GM04503 (cell line): Measurements from ENCODE around the gene STRN4.
"Not testable (repeated sequence)": the region's sequence is repeated elsewhere in the genome, so short reads cannot be mapped to it uniquely, and the experiment has no call there.

Experiments
- DNase-seq: peaks from one replicate; pipeline ENCODE4 v3.0.0-alpha.2; 2012; ENCODE audit warnings: low read depth

The STRN4 gene

DNA sequence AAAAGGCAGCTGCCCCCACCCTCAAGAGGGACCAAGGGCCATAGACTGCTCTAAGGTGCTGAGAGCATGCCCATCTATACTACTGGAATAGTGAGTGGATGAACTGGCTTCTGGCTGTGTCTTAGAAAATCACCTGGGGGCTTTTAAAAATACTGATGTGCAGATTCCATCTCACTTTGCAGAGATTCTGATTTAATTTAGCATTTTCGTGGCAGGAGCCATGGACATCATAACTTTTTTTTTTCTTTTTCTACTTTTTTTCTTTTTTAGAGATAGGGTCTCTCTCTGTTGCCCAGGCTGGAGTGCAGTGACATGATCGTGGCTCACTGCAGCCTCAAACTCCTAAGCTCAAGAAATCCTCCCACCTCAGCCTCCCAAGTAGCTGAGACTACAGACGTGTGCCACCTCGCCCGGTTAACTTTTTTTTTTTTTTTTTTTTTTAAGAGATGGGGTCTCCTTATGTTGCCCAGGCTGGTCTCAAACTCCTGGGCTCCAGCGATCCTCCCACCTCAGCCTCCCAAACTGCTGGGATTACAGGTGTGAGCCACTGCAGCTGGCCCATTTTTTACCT is 33.4 kb downstream of the STRN4 start:
- DNase-seq, result not testable (repeated sequence)

DNA sequence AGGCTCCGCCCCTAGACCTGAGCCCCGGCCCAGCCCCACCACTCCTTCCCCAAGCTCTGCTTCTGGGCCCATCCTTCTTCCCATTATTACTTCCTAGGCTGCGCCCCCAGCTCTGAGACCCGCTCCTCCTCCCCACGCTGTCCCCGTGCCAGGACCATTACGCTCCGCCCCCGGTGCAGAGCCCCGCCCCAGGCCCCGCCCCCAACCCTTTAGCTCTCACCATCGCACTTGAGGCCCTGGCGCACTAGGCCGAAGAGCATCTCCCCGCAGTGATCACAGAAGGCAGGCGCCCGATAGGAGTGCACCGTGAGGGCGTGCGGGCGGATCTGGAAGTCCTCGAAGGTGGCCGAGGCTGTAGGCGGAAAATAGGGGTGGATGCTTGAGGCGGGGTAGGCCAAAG is 35.6 kb downstream of the STRN4 start:
- no peak for DNase-seq

DNA sequence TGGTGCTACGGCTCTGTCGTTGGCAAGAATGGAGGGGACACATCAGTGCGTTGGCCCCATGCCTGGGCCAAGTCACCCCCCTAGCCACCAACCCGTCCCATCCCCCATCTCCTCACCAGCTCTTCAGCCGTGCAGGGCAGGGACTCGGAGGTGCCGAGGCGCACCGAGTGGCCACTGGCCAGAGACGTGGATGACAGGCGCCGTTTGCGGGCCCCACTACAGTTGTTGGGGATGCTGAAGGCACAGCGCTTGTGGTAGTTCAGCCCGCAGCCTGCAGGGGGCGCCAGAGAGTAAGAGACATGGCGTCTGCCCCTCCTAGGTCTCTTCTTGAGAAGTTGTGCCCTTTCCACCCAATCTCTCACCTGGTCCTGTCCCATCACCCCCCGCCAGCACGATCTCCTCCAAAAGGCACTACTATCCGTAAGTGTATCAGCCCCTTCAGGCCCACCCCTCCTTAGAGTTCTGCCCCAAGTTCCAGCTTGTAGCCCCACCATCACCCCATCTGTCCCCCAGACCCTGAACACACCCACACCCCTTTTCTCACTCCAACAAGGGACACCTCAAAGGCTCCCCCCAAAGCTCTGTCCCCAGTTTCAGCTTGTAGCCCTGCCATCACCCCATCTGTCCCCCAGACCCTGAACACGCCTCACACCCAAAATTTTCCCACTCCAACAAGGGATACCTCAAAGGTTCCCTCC is 41.7 kb downstream of the STRN4 start:
- no peak for DNase-seq

DNA sequence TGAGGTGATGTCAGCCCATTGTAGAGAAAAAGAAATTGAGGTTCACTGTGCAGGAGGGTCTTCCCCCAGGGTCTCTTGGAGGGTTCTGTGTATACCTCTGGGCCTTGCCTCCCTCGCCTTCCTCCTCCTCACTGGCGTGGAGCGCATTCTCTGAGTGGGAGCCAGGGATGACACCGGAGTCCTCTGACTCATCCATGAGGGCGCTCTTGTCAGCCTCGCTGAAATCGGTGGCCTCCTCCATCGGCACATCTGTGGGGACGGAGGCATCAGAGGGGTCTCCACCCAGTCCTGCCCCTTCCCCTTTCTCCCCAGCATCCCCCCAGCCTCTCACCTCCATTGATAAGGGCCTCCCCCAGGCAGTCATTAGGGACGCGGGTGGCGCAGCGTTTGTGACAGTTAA is 45.5 kb downstream of the STRN4 start:
- DNase-seq, result no peak

DNA sequence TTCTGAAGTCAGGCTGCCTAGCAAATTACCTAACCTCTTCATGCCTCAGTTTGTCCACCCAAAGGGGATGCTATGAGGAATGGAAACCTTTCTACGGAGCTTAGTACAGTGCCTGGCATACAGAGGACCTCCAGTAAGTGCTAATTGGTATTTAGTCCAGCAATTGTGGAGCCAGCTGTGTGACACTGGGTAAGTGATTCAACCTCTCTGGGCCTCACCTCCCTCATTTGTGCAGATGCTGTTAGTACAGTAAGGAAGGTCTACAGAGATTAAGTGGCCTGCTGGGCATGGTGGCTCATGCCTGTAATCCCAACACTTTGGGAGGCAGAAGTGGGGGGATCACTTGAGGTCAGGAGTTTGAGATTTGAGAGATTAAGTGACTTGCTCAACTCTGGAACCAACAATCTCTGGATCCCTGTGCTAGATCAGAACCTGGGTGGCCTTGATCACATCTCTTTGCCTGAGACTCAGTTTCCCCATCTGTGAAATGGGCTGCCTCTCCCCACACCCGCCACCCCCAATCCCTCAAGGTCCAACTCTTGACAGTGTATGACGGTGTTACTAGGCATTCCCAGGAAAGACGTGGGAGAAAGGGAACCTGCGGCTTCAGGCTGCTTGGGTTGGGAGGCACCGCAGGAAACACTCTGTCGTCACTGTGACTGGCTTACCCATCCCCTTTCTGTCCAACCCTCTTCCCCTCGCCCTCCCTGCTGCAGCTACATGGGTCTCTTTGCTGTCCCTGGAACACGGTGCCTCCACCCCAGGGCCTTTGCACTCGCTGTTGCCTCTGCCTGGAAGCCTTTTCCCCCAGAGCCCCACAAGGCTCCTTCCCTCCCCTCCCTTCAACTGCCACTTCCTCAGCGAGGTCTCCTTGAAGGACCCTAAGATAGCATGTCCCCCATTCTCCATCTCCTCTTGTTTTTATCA is 47.6 kb downstream of the STRN4 start:
- no peak for DNase-seq

DNA sequence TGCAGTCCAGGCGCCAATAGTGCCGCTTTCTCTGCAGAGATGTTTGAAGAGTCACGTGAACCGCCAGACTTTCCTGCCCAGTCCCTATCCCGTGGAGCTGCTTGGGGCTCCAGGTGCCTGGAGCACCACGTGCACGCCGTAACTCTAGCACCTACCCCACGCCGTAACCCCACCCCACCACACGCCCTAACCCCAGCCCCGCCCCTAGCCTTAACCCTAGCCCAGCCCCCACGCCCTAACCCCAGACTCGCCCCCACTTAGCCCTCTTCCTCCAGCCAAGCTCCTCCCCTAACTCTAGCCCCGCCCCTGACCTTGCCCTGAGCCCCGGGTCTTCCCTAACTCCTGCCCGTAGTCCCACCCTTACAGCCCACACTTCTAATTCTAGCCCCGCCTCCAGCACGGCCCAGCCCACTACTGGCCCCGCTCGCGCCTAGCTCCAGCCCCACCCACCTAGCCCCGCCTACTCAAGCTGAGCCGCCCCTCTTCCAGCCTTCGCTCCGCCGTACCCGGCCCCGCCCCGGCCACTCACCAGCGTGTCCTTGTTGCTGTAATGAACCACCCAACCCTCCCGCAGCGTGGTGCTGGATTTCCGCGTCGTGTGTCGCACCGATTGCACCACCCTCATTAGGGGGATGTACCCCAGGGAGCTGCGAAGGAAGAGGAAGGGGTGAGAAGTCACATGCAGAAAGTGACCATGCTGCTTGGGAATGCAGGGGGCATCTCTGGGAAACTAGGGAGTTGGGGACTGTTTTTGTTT is 48.9 kb downstream of the STRN4 start:
- DNase-seq, result peak; percentile 21

DNA sequence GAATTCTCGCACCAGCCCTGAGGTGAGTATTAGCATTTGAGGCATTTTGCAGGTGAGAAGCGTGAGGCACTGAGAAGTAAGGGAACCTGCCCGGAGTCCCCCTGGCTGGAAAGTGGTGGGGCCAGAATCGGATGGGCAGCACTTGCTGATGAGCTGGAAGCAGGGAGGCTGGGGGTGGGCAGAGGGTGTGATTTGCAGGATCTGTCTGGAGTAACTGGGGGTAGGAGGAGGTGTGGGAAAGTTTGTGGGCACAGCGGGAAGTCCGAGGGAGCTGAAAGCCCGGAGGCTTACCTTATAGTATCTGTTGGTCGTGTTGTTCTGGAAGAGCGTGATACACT is 49.4 kb downstream of the STRN4 start:
- DNase-seq, result no peak

DNA sequence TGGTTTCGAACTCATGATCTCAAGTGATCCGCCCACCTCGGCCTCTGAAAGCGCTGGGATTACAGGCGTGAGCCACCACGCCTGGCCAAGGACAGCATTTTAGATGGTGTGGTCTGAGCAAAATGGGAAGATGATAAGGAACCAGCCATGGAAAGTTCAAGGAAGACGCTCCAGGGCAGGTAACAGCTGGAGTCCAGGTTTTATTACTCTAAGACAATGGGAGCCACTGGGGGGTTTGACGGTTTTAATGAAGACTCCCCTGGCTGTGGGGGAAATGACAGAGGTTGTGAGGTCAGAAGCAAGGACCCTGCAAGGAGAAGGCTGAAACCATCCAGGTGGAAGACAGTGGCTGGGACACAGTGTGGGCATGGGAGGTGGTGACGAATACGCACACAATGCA is 50.2 kb downstream of the STRN4 start:
- no peak for DNase-seq

DNA sequence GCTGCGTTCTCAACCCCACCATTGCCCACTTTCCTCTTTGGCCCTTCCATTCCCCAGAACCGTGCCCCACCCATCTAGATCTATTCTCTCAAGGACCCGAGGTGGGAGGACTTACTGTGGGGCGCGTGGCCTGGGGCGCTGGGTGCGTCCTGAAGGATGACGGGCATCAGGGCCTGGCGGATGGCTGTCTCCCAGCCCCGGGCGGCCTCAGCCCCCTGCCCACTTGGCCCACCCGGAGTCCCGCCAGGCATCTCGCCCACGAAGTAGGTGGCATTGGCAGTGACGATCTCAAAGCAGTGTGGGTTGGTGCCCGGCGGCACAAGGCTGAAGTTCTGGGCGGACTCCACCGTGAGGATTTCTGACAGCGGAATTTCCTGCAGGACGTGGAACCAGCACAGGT is 52.5 kb downstream of the STRN4 start:
- DNase-seq, result no peak

DNA sequence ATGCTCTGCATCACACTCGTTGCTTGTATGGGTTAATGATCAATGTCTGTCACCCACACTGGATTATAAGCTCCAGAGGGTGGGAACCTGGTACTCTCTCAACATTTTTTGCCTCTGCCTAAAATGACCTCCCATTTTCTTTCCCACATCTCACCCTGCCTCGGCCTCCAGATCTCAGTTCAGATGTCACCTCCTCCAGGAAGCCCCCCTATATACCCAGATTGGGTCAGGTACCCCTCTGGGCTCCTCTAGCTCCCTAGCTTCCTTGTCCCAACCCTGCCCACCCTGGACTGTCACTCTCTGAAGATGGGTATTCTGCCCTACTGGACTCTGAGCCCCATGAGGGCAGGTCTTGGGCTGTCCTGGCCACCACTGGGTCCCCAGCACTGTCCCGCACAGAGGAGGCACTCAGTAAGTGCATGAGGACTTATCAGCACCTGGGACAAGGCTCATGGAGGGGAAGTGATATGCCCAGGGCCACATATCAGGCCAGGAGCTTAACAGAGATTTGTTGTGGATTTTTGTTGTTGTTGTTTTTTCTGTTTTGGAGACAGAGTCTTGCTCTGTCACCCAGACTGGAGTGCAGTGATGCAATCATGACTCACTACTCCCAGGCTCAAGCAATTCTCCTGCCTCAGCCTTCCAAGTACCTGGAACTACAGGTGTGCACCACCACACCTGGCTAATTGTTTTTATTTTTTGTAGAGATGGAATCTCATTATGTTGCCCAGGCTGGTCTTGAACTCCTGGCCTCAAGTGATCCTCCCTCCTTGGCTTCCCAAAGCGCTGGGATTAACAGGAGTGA is 53.1 kb downstream of the STRN4 start:
- no peak for DNase-seq

DNA sequence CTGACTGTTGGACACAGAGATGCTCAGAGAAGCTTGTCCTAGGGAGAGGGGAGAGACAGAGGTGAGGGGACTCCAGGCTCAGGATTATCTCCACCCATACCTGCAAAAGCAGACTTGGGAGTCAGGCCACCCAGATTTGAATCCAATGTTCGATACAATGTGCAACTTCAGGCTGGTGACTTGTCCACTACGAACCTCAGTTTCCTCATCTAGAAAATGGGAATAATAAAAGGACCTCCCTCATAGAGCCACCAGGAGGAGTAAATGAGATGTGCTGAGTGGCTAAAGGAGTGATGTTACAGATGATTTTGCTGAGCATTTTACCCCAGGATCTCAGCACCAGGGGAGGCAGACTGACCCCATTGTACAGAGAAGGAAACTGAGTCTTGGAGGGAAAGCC is 54.3 kb downstream of the STRN4 start:
- DNase-seq, result no peak

DNA sequence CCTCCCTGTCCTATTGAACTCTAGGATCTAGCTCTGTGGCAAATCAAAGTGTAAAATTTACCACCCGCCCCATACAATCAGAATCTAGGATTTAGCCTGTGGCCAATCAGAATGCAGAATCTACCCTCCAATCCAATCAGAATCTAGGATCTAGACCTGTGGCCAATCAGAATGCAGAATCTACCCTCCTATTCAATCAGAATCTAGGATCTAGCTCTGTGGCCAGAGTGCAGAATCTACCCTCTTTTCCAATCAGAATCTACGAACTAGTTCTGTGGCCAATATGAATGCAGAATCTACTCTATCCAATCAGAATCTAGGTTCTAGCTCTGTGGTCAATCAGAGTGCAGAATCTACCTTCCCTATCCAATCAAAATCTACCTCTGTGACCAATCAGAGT is 55.1 kb downstream of the STRN4 start:
- DNase-seq, result no peak

DNA sequence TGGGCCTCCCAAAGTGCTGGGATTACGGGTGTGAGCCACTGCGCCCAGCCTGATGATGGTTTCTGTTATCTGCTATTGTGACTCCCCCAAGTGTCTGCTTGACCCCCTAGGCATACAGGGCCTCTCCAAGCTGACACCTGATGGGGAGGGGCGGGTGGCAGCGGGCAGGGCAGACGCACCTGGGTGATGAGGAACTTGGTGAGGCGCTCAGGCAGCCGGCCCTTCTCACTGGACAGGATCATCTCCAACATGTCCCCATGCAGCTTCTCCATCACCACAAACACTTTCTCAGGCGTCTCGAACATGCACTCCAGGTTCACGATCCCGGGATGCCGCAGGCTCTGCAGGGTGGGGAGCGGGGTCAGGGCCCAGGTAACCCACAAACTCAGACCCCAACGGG is 56.9 kb downstream of the STRN4 start:
- no peak for DNase-seq

DNA sequence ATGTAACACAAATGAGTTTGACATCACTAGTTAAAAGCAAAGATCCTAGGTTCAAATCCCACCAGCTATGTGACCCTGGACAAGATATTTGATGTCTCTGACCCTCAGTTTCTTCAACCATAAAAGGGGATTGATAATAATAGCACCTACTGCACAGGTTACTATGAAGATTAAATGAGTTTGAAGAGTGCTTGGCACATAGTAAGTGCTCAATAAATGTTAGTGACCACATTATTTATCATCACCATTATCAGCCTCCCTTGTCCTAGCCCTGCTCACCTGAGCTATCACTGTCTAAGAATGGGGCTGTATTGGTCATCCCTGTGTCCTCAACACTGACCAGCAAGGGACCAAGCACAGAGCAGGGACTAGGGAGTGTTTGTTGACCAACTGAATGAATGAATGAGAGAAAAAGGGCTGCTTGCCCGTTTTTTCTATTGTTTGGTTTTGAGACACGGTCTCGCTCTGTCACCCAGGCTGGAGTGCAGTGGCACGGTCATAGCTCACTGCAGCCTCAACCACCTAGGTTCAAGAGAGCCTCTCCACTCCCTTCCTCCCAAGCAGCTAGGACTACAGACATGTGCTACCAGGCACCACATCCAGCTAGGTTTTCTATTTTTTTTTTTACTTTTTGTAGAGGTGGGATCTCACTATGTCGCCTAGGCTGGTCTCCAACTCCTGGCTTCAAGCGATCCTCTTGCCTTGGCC is 58.7 kb downstream of the STRN4 start:
- DNase-seq, result no peak

DNA sequence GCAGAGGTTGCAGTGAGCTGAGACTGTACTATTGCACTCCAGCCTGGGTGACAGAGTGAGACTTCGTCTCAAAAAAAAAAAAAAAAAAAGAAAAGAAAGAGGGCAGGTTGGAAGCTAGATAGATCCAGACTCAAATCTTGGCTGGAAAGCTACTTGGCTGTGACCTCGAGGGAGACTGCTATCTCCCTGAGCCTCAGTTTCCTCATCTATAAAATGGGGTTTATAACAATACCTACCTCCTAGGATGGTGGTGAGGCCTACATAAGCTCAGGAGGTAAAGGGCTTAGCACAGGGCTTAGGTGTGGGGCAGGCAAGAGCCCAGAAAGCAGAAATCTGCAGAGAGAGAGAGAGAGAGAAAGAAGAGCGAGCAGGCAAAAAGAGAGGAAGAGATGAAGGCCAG is 61.1 kb downstream of the STRN4 start:
- no peak for DNase-seq

DNA sequence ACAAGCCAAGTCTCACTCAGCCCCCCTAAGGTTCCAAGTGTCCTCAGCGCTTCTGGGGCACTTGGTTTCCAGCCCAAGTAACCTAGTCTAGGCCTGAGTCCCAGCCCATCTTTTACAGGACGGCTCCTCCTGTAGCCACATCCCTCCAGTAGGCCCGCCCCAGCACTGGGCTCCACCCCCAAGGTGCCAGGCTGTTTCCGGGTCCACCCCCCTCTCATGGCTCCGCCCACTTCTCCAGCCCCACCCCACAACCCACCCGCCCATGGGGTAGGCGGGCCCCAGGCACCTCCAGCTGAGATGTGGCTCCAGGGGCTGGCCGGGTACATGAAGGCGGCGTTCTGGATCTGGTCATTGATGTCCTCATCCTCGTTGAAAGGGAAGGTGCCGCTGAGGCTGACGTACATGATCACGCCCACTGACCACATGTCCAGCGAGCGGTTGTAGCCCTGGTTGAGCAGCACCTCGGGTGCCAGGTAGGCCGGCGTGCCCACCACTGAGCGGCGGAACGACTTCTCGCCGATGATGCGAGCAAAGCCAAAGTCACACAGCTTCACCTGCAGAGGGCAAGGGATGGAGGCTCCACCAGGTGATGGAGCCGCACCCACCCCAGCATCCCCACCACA is 68.0 kb downstream of the STRN4 start:
- no peak for DNase-seq

DNA sequence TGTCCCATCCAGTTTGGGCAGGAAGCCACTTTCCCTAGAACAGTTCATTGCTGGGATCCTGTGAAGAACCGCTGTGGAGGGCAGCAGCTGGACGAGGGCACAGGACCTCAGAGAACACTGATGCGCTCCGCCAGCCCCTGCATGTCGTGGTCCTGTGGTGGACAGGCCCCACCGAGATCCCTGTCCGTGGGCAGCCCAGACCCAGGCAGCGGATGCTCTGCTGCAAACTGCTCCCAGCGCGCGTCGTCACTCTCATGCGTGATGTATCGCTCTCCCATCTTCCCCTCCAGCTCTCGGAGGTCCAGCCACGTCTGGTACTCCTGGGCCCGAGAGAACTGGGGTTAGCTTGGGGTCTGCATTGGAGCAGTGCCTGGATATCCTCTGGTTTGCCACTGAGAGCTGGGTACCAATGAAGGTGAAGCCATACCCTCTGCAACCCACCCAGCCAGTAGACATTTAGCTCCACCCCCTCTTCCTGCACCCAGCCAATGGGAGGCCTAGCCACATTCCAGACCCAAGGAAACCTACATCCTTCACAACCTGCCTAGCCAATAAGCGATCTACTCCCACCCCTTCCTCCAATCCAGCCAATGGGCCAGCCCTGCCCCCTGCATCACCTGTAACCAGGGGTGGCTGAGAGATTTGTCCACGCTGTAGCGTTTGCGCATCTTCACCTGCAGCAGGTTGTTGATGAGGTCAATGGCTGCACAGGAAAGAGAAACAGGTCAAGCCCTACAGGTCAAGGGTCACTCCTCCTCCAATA is 71.7 kb downstream of the STRN4 start:
- DNase-seq, result no peak

DNA sequence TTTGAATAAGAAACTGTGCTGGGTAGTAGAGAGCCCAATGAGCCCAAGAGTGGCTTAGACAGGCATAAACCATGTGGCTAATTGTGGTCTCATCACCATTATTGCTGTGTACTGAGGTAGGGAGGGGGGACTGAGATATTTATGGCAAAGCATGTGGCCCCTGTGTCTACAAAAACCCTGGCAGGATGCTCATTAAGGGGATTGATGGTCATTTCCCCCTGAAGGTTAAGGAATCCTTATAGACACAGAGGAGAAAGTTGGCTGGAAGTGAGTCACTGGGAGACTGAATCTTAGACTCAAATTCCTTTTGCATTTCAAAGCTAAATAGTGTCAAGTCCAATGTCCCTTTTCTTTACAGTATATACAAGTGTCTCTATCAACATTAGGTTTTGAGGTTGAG is 75.4 kb downstream of the STRN4 start:
- no peak for DNase-seq
